WTC11 (cell line): ENCODE data around the gene ADARB2.

Source experiments
- FOXJ3 ChIP-seq: sonication (generic); formaldehyde crosslinking; IDR thresholded peaks from 2 replicates; pipeline ENCODE4 v1.9.0; 2021; ENCODE audit warnings: missing genetic modification reagents, mild to moderate bottlenecking, borderline replicate concordance
- FOXP1 ChIP-seq: sonication (generic); formaldehyde crosslinking; IDR thresholded peaks from 2 replicates; pipeline ENCODE4 v1.8.0; 2022; ENCODE audit warnings: missing genetic modification reagents, mild to moderate bottlenecking, moderate library complexity, borderline replicate concordance
- IRF2 ChIP-seq: sonication (generic); formaldehyde crosslinking; IDR thresholded peaks from 2 replicates; pipeline ENCODE4 v1.8.0; 2022; ENCODE audit warnings: low read depth, missing genetic modification reagents, borderline replicate concordance
- NFYB ChIP-seq: sonication (generic); formaldehyde crosslinking; conservative IDR thresholded peaks from 2 replicates; pipeline ENCODE4 v1.8.0; 2022; ENCODE audit warnings: low read depth, missing genetic modification reagents
- NR1H2 ChIP-seq: sonication (generic); formaldehyde crosslinking; IDR thresholded peaks from 2 replicates; pipeline ENCODE4 v1.9.0; 2021; ENCODE audit warnings: mild to moderate bottlenecking, moderate library complexity, missing genetic modification reagents
- TP53 ChIP-seq: sonication (generic); formaldehyde crosslinking; IDR thresholded peaks from 2 replicates; pipeline ENCODE4 v1.8.1; 2023; ENCODE audit warnings: mild to moderate bottlenecking, missing genetic modification reagents
- TF ChIP-seq, protein P1 (sequence below): sonication (generic); formaldehyde crosslinking; conservative IDR thresholded peaks from 2 replicates; pipeline ENCODE4 v1.8.1; 2023; ENCODE audit warnings: mild to moderate bottlenecking, low read depth, missing genetic modification reagents, moderate library complexity
- TF ChIP-seq, protein P2 (sequence below): sonication (generic); formaldehyde crosslinking; IDR thresholded peaks from 2 replicates; pipeline ENCODE4 v1.8.0; 2022; ENCODE audit warnings: mild to moderate bottlenecking, missing genetic modification reagents
- TF ChIP-seq, protein P3 (sequence below): fragments of 200-600 bp; IDR thresholded peaks from 2 replicates; pipeline ENCODE4 v1.8.0; 2022; ENCODE audit warnings: antibody characterized with exemption
- TF ChIP-seq, protein P4 (sequence below): sonication (generic); formaldehyde crosslinking; IDR thresholded peaks from 2 replicates; pipeline ENCODE4 v1.8.0; 2022; ENCODE audit warnings: mild to moderate bottlenecking, missing genetic modification reagents
- TF ChIP-seq, protein P5 (sequence below): sonication (generic); formaldehyde crosslinking; IDR thresholded peaks from 2 replicates; pipeline ENCODE4 v1.8.1; 2022; ENCODE audit warnings: missing genetic modification reagents, borderline replicate concordance

DNA sequence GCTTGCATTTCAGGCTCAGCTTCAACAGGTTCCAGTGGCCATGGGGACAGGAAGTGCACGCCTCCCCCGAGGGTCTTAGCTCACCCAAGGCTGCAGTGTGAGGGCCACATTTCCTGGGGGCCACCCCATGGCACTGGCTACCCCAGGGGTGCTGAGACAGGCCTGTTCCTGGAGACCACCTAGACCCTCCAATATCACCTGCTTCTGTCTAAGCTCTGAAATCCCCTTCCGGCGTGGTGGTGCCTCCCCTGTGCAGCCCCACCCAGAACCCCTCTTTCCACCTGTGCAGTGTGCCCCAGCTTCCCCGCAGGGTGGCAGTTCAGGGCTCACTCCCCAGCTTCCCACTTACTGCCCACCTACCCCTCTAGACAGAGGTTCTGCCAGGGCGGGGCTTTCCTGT, 83.1 kb downstream of the ADARB2 start:
- TF ChIP-seq, protein P1, sequence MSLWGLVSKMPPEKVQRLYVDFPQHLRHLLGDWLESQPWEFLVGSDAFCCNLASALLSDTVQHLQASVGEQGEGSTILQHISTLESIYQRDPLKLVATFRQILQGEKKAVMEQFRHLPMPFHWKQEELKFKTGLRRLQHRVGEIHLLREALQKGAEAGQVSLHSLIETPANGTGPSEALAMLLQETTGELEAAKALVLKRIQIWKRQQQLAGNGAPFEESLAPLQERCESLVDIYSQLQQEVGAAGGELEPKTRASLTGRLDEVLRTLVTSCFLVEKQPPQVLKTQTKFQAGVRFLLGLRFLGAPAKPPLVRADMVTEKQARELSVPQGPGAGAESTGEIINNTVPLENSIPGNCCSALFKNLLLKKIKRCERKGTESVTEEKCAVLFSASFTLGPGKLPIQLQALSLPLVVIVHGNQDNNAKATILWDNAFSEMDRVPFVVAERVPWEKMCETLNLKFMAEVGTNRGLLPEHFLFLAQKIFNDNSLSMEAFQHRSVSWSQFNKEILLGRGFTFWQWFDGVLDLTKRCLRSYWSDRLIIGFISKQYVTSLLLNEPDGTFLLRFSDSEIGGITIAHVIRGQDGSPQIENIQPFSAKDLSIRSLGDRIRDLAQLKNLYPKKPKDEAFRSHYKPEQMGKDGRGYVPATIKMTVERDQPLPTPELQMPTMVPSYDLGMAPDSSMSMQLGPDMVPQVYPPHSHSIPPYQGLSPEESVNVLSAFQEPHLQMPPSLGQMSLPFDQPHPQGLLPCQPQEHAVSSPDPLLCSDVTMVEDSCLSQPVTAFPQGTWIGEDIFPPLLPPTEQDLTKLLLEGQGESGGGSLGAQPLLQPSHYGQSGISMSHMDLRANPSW (CRISPR knock-in tag), result no peak
- TF ChIP-seq FOXJ3 (CRISPR knock-in tag) (no peak), TP53 (no peak), NR1H2 (CRISPR knock-in tag) (no peak), IRF2 (no peak), FOXP1 (CRISPR knock-in tag) (no peak), NFYB (CRISPR knock-in tag) (no peak)
- TF ChIP-seq, protein P2, sequence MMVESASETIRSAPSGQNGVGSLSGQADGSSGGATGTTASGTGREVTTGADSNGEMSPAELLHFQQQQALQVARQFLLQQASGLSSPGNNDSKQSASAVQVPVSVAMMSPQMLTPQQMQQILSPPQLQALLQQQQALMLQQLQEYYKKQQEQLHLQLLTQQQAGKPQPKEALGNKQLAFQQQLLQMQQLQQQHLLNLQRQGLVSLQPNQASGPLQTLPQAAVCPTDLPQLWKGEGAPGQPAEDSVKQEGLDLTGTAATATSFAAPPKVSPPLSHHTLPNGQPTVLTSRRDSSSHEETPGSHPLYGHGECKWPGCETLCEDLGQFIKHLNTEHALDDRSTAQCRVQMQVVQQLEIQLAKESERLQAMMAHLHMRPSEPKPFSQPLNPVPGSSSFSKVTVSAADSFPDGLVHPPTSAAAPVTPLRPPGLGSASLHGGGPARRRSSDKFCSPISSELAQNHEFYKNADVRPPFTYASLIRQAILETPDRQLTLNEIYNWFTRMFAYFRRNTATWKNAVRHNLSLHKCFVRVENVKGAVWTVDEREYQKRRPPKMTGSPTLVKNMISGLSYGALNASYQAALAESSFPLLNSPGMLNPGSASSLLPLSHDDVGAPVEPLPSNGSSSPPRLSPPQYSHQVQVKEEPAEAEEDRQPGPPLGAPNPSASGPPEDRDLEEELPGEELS (CRISPR knock-in tag), result no peak
- TF ChIP-seq, protein P3, sequence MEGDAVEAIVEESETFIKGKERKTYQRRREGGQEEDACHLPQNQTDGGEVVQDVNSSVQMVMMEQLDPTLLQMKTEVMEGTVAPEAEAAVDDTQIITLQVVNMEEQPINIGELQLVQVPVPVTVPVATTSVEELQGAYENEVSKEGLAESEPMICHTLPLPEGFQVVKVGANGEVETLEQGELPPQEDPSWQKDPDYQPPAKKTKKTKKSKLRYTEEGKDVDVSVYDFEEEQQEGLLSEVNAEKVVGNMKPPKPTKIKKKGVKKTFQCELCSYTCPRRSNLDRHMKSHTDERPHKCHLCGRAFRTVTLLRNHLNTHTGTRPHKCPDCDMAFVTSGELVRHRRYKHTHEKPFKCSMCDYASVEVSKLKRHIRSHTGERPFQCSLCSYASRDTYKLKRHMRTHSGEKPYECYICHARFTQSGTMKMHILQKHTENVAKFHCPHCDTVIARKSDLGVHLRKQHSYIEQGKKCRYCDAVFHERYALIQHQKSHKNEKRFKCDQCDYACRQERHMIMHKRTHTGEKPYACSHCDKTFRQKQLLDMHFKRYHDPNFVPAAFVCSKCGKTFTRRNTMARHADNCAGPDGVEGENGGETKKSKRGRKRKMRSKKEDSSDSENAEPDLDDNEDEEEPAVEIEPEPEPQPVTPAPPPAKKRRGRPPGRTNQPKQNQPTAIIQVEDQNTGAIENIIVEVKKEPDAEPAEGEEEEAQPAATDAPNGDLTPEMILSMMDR, result no peak
- TF ChIP-seq, protein P4, sequence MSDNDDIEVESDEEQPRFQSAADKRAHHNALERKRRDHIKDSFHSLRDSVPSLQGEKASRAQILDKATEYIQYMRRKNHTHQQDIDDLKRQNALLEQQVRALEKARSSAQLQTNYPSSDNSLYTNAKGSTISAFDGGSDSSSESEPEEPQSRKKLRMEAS (CRISPR knock-in tag), result no peak
- TF ChIP-seq, protein P5, sequence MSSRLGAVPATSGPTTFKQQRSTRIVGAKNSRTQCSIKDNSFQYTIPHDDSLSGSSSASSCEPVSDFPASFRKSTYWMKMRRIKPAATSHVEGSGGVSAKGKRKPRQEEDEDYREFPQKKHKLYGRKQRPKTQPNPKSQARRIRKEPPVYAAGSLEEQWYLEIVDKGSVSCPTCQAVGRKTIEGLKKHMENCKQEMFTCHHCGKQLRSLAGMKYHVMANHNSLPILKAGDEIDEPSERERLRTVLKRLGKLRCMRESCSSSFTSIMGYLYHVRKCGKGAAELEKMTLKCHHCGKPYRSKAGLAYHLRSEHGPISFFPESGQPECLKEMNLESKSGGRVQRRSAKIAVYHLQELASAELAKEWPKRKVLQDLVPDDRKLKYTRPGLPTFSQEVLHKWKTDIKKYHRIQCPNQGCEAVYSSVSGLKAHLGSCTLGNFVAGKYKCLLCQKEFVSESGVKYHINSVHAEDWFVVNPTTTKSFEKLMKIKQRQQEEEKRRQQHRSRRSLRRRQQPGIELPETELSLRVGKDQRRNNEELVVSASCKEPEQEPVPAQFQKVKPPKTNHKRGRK (CRISPR knock-in tag), result no peak
